ENCODE measurements around the gene PSKH1.
A peak's percentile ranks its signal among the peaks of the same experiment; 100 is the strongest.
"Not testable (repeated sequence)": the region's sequence is repeated elsewhere in the genome, so short reads cannot be mapped to it uniquely, and the experiment has no call there.

PSKH1 gene

GRCh38 chr16:67860589-67861398, 32.3 kb upstream of the PSKH1 start:
- no peak overlapping the region for H3K27ac Mint-ChIP-seq
- peaks cover 28% of the 10 kb centered on the region for H3K4me1 Mint-ChIP-seq
- H3K4me3 Mint-ChIP-seq = no peak overlapping the region
- DNase-seq (no peak), ATAC-seq (no peak)
- no peaks in the 10 kb centered on the region for H3K27me3 Mint-ChIP-seq
- no peaks in the 10 kb centered on the region for H3K9me3 Mint-ChIP-seq

- Mint-ChIP-seq H3K4me1 (peaks cover 24% of the 10 kb centered on the region), H3K4me3 (no peak overlapping the region), H3K27ac (peak overlapping the region; percentile 28 to 36), H3K9me3 (no peaks in the 10 kb centered on the region), H3K27me3 (no peaks in the 10 kb centered on the region)
- DNase-seq (no peak), ATAC-seq (no peak)
These were observed 31.2 kb upstream of the PSKH1 start for GRCh38 chr16:67861877-67862276.

- Mint-ChIP-seq H3K27me3 (no peaks in the 10 kb centered on the region), H3K9me3 (no peaks in the 10 kb centered on the region), H3K4me1 (peaks cover 14% of the 10 kb centered on the region), H3K4me3 (no peak overlapping the region), H3K27ac (peak overlapping the region in 1 of 2 donors; percentile 84)
- no peak for DNase-seq
- no peak for ATAC-seq
These were observed 30.2 kb upstream of the PSKH1 start for GRCh38 chr16:67862623-67863583.

DNA sequence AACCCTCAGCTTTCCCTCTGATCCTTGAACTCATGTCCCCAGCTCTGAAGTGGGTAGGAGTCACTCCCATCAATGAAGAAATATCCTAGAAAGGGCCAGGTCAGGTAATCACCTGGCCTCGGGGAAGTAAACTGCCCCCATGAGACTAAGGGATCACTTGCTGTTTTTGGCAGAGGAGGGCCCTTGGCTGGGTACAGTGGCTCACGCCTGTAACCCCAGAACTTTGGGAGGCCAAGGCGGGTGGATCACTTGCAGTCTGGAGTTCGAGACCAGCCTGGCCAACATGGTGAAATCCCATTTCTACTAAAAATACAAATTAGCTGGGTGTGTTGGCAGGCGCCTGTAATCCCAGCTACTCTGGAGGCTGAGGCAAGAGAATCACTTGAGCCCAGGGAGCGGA, 29.0 kb upstream of the PSKH1 start:
- H3K9me3 Mint-ChIP-seq, H3K27ac Mint-ChIP-seq, H3K4me3 Mint-ChIP-seq, H3K4me1 Mint-ChIP-seq, DNase-seq, H3K27me3 Mint-ChIP-seq, ATAC-seq: not testable (repeated sequence)

GRCh38 chr16:67864594-67864993, 28.5 kb upstream of the PSKH1 start:
- no peaks in the 10 kb centered on the region for H3K9me3 Mint-ChIP-seq
- no peak overlapping the region for H3K4me3 Mint-ChIP-seq
- H3K27ac Mint-ChIP-seq = peak overlapping the region in 1 of 2 donors; percentile 78
- H3K4me1 Mint-ChIP-seq = peaks cover 5% of the 10 kb centered on the region
- DNase-seq (no peak), ATAC-seq (no peak)
- no peaks in the 10 kb centered on the region for H3K27me3 Mint-ChIP-seq

GRCh38 chr16:67865318-67865717, 27.7 kb upstream of the PSKH1 start:
- H3K27ac Mint-ChIP-seq = peak overlapping the region in 1 of 2 donors; percentile 54
- H3K27me3 Mint-ChIP-seq = no peaks in the 10 kb centered on the region
- DNase-seq = no peak
- H3K4me1 Mint-ChIP-seq = peaks cover 5% of the 10 kb centered on the region
- H3K9me3 Mint-ChIP-seq = no peaks in the 10 kb centered on the region
- H3K4me3 Mint-ChIP-seq = no peak overlapping the region
- peak; percentile 71 for ATAC-seq

GRCh38 chr16:67868290-67868689, 24.8 kb upstream of the PSKH1 start:
- DNase-seq (no peak), ATAC-seq (no peak)
- Mint-ChIP-seq H3K9me3 (no peaks in the 10 kb centered on the region), H3K27me3 (no peaks in the 10 kb centered on the region), H3K4me3 (no peak overlapping the region), H3K4me1 (peaks cover 13% of the 10 kb centered on the region), H3K27ac (peak overlapping the region in 1 of 2 donors; percentile 81)

DNA sequence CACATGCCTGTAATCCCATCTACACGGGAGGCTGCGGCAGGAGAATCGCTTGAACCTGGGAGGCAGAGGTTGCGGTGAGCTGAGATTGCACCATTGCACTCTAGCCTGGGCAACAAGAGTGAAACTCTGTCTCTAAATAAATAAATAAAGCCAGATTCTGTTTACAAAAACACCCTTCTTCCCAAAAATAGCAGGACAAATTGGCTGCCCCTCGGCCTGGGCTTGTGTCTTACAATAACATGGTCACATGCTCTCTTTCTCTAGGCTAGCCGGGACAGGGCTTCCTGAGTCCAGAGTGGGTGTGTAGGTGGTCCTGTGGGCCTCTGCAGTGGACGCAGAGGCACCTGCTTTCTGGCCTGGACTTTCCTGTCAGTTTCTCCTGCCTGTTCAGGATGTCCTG, 23.4 kb upstream of the PSKH1 start:
- no peak overlapping the region for H3K4me3 Mint-ChIP-seq
- no peak overlapping the region for H3K27ac Mint-ChIP-seq
- peaks cover 22% of the 10 kb centered on the region for H3K4me1 Mint-ChIP-seq
- H3K27me3 Mint-ChIP-seq = no peaks in the 10 kb centered on the region
- DNase-seq (no peak), ATAC-seq (no peak)
- no peaks in the 10 kb centered on the region for H3K9me3 Mint-ChIP-seq

GRCh38 chr16:67871256-67871655, 21.8 kb upstream of the PSKH1 start:
- Mint-ChIP-seq H3K4me3 (no peak overlapping the region), H3K9me3 (no peaks in the 10 kb centered on the region), H3K27ac (peak overlapping the region in 1 of 2 donors; percentile 61), H3K27me3 (no peaks in the 10 kb centered on the region), H3K4me1 (peaks cover 35% of the 10 kb centered on the region)
- ATAC-seq (no peak), DNase-seq (no peak)

- Mint-ChIP-seq H3K27ac (peak overlapping the region; percentile 54 to 96), H3K4me3 (peak overlapping the region; percentile 76 to 94), H3K4me1 (peaks cover 36% of the 10 kb centered on the region), H3K9me3 (no peaks in the 10 kb centered on the region), H3K27me3 (no peaks in the 10 kb centered on the region)
- DNase-seq = no peak
- ATAC-seq = no peak
These were observed 20.9 kb upstream of the PSKH1 start for GRCh38 chr16:67872131-67872630.

- ATAC-seq (peak; percentile 98), DNase-seq (peak; percentile 88 to 92)
- H3K27me3 Mint-ChIP-seq = no peaks in the 10 kb centered on the region
- H3K27ac Mint-ChIP-seq = peak within 1 kb of the TSS; percentile 96
- peaks cover 36% of the 10 kb centered on the region for H3K4me1 Mint-ChIP-seq
- no peaks in the 10 kb centered on the region for H3K9me3 Mint-ChIP-seq
- peak within 1 kb of the TSS; percentile 76 to 94 for H3K4me3 Mint-ChIP-seq
These were observed 20.2 kb upstream of the PSKH1 start, which contains the start of gene EDC4 for GRCh38 chr16:67872631-67873434. EDC4 (plus strand) TSS chr16:67873052; CDS start chr16:67873262, 210 bp downstream.

DNA sequence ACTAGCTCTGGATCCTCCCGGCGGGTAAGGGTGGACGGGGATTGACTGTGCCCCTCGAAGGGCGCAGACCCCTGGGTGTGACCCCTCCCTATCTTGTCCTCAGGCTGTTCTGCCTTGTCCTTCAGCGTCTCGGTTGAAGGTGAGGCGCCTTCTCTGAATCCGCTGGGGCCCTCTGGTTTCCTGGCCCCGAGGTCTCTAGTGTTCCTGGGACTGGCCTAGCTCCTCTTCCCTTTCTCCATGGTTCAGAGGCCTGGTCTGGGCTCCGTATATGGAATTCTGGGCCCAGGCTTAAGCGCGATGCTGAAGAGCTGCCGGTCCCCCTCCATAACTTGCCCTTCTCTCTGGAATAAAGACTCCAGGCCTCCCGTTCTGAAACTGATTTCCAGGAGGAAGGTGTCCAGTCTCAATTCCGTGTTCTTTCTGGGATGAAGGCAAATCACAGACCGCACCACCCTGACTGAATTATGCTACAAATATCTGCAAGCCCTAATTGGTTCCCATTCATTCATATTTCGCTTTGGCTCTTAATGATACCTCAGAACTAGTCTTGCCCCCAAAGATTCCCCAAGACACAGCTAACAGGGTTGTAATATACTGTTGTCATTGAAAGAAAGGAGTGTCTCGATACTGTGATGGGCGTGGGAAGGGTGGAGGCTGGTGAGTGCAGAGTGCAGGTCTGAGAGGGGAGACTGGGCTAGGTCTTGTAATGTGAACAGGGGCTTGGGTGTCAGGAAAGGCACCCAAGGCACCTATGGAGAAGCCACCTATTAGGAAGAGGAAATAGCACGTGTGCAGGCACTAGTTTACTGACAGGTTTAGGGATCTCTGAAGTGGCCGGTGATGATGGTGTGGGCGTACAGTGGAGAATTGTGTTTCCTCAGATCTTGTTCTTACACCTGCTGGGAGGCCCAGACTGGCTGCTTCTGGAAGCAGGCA, 19.4 kb upstream of the PSKH1 start:
- Mint-ChIP-seq H3K27me3 (no peaks in the 10 kb centered on the region), H3K27ac (peak overlapping the region; percentile 96), H3K9me3 (no peaks in the 10 kb centered on the region), H3K4me1 (peaks cover 36% of the 10 kb centered on the region), H3K4me3 (peak overlapping the region; percentile 76 to 94)
- ATAC-seq (peak; percentile 26), DNase-seq (no peak)

DNA sequence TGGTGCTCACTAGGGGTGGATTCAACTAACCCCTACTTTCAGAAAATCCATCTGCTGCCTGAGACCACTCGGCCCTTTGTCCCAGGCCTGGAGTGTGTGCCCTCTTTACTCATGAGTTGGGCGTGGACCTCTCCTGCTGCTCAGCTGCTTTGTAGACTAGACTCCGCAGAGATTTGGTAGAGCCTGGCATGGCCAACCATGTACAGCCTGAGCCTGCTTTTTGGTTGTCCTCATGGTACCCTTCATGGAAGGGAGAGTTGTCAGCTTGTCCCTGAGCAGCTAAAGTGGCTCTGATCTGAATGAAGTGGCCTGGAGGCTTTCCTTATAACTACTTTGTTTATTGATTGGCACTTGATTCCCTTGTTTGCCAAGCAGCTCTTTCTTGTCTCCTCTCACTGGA, 18.7 kb upstream of the PSKH1 start:
- peak overlapping the region; percentile 75 to 96 for H3K27ac Mint-ChIP-seq

DNA sequence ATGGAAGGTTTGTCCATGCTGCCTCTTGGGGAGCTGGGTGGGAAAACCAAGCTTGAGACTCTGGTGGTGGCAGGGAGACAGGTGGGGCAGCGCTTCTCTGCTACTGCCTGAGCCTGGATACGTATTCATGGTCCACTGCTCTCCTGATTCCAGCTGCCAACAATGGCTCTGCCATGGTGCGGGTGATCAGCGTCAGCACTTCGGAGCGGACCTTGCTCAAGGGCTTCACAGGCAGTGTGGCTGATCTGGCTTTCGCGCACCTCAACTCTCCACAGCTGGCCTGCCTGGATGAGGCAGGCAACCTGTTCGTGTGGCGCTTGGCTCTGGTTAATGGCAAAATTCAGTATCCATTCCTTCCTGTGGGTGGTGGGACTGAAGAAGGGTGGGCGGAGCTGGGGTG, 16.0 kb upstream of the PSKH1 start:
- H3K27ac Mint-ChIP-seq = peak overlapping the region in 1 of 2 donors; percentile 20
- ATAC-seq (no peak), DNase-seq (no peak)
- H3K4me1 Mint-ChIP-seq = peaks cover 36% of the 10 kb centered on the region
- H3K27me3 Mint-ChIP-seq = no peaks in the 10 kb centered on the region
- H3K9me3 Mint-ChIP-seq = no peaks in the 10 kb centered on the region
- no peak overlapping the region for H3K4me3 Mint-ChIP-seq

More for the DNA sequence above, 18.7 kb upstream of the PSKH1 start:
- peak overlapping the region; percentile 76 to 94 for H3K4me3 Mint-ChIP-seq
- no peak for ATAC-seq
- peaks cover 36% of the 10 kb centered on the region for H3K4me1 Mint-ChIP-seq
- H3K27me3 Mint-ChIP-seq = no peaks in the 10 kb centered on the region
- DNase-seq = no peak
- H3K9me3 Mint-ChIP-seq = no peaks in the 10 kb centered on the region

Data from stimulated activated naive CD8-positive, alpha-beta T cell treated with anti-CD3 and anti-CD28 coated beads, Interleukin-15, amount 100 ng/mL, for 72 hours (primary cell).